Nephron progenitor cell (in vitro differentiated cells): ENCODE data around the gene GNG4.
A peak's percentile ranks its signal among the peaks of the same experiment; 100 is the strongest.
"Not testable (repeated sequence)": the region's sequence is repeated elsewhere in the genome, so short reads cannot be mapped to it uniquely, and the experiment has no call there.

Experiments used
- DNase-seq: peaks from one replicate; pipeline ENCODE4 v3.0.0; 2021
- H3K27ac Mint-ChIP-seq: 2 replicates; pipeline ENCODE4 v1.8.0; 2021; ENCODE audit warnings: mild to moderate bottlenecking, moderate library complexity, mixed read lengths
- H3K27me3 Mint-ChIP-seq: 2 replicates; pipeline ENCODE4 v1.8.0; 2021; ENCODE audit warnings: mild to moderate bottlenecking, low read depth, mixed read lengths; ENCODE audit not compliant: poor library complexity
- H3K36me3 Mint-ChIP-seq: 2 replicates; pipeline ENCODE4 v1.8.0; 2021; ENCODE audit warnings: low read depth, mixed read lengths
- H3K4me1 Mint-ChIP-seq: 2 replicates; pipeline ENCODE4 v1.8.0; 2021; ENCODE audit warnings: mixed read lengths
- H3K4me3 Mint-ChIP-seq: 2 replicates; pipeline ENCODE4 v1.8.0; 2021; ENCODE audit warnings: mild to moderate bottlenecking, moderate library complexity, mixed read lengths
- H3K9me3 Mint-ChIP-seq: 2 replicates; pipeline ENCODE4 v1.8.0; 2021; ENCODE audit warnings: mild to moderate bottlenecking, moderate library complexity, mixed read lengths
- CTCF ChIP-seq: fragments of 200-600 bp; sonication (generic); IDR thresholded peaks from 2 replicates; pipeline ENCODE4 v1.5.0; 2021; ENCODE audit warnings: antibody characterized with exemption

The GNG4 gene

DNA sequence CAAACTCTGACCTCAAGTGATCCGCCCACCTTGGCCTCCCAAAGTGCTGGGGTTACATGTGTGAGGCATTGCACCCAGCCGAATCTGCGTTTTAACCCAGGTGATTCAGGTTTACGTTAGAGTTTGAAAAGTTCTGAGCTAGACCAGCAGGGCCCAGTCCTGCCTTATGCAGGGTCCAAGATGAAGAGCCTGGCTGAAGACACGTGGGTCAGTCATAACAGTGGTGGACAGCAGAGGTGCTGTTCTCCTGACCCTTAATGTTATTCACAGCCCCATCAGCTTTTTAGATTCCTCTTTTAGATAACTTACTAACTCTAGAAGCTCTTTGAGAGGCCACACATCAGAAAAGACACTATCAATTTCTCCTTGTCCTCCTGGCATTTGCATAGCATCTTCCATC, 50.0 kb downstream of the GNG4 start:
- H3K9me3 Mint-ChIP-seq, result no peaks in the 10 kb centered on the region
- no peak overlapping the region for H3K27ac Mint-ChIP-seq
- H3K36me3 Mint-ChIP-seq, result no peaks in the 10 kb centered on the region
- H3K27me3 Mint-ChIP-seq, result peaks cover 7% of the 10 kb centered on the region
- DNase-seq, result no peak
- no peak overlapping the region for H3K4me3 Mint-ChIP-seq
- H3K4me1 Mint-ChIP-seq, result no peaks in the 10 kb centered on the region
- TF ChIP-seq CTCF, result no peak

GRCh38 chr1:235597867-235598553, 51.6 kb downstream of the GNG4 start:
- TF ChIP-seq CTCF, result peak; percentile 12
- Mint-ChIP-seq H3K27me3 (peaks cover 7% of the 10 kb centered on the region), H3K9me3 (peaks cover under 1% of the 10 kb centered on the region), H3K27ac (no peak overlapping the region), H3K36me3 (no peaks in the 10 kb centered on the region), H3K4me3 (no peak overlapping the region), H3K4me1 (no peaks in the 10 kb centered on the region)
- DNase-seq, result no peak

GRCh38 chr1:235595079-235595478, 54.5 kb downstream of the GNG4 start:
- Mint-ChIP-seq H3K36me3 (peaks cover 11% of the 10 kb centered on the region), H3K9me3 (peaks cover 15% of the 10 kb centered on the region), H3K4me1 (no peaks in the 10 kb centered on the region), H3K27me3 (peaks cover 3% of the 10 kb centered on the region), H3K4me3 (no peak overlapping the region), H3K27ac (no peak overlapping the region)
- no peak for TF ChIP-seq CTCF
- DNase-seq, result no peak

GRCh38 chr1:235594281-235594895, 55.2 kb downstream of the GNG4 start:
- H3K9me3 Mint-ChIP-seq, result peaks cover 22% of the 10 kb centered on the region
- H3K27me3 Mint-ChIP-seq, DNase-seq, H3K4me3 Mint-ChIP-seq, H3K27ac Mint-ChIP-seq, H3K4me1 Mint-ChIP-seq: not testable (repeated sequence)
- peaks cover 18% of the 10 kb centered on the region for H3K36me3 Mint-ChIP-seq

- no peak overlapping the region for H3K4me3 Mint-ChIP-seq
- H3K27me3 Mint-ChIP-seq, result peaks cover 2% of the 10 kb centered on the region
- H3K36me3 Mint-ChIP-seq, result peaks cover 45% of the 10 kb centered on the region
- no peak overlapping the region for H3K27ac Mint-ChIP-seq
- DNase-seq, result no peak
- peaks cover 55% of the 10 kb centered on the region for H3K9me3 Mint-ChIP-seq
- no peak for TF ChIP-seq CTCF
- H3K4me1 Mint-ChIP-seq, result no peaks in the 10 kb centered on the region
These were observed 60.6 kb downstream of the GNG4 start for GRCh38 chr1:235588916-235589515.

DNA sequence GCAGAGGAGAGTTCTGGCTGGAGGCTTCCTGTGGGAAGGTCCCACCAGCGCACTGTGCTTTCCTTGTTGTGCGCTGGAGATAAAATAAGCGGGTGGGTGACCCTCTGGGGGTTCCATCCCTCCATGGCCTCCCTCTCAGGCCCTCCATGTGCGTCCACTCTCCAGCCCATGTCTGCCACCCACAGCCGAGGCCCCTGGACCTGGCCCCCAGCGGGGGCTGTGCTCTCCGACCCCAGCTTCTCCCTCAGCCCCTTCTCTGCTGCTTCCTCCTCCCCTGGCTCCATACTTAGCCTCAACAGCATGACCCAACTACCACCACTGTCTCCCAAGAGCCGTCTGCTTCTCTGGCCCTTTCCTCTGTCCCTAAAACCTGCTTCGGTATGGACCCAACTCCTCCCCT, 61.4 kb downstream of the GNG4 start:
- no peak for DNase-seq
- Mint-ChIP-seq H3K4me1 (no peaks in the 10 kb centered on the region), H3K27me3 (peaks cover 2% of the 10 kb centered on the region), H3K27ac (no peak overlapping the region), H3K9me3 (peaks cover 55% of the 10 kb centered on the region), H3K4me3 (no peak overlapping the region), H3K36me3 (peaks cover 45% of the 10 kb centered on the region)
- TF ChIP-seq CTCF, result no peak
